KMS-11 (cell line): ENCODE data around the gene ACOT12.

Source experiments
- H2AFZ ChIP-seq: fragments of 200-600 bp; sonication (generic); 2 replicates; pipeline ENCODE4 v1.6.1; 2016; ENCODE audit warnings: antibody characterized with exemption, mixed run types, low read depth
- H3K27ac ChIP-seq: fragments of 200-600 bp; sonication (generic); 2 replicates; pipeline ENCODE4 v1.6.1; 2016; ENCODE audit warnings: mild to moderate bottlenecking, mixed run types
- H3K27me3 ChIP-seq: fragments of 200-600 bp; sonication (generic); 2 replicates; pipeline ENCODE4 v1.6.1; 2017; ENCODE audit warnings: mild to moderate bottlenecking, low read depth, mixed run types, moderate library complexity; ENCODE audit not compliant: insufficient read depth
- H3K36me3 ChIP-seq: fragments of 200-600 bp; sonication (generic); 2 replicates; pipeline ENCODE4 v1.6.1; 2017; ENCODE audit warnings: mild to moderate bottlenecking, mixed run types; ENCODE audit not compliant: insufficient read depth
- H3K4me1 ChIP-seq: fragments of 200-600 bp; sonication (generic); 2 replicates; pipeline ENCODE4 v1.6.1; 2016; ENCODE audit warnings: mild to moderate bottlenecking, low read depth, mixed run types; ENCODE audit not compliant: poor library complexity, severe bottlenecking
- H3K4me2 ChIP-seq: fragments of 200-600 bp; sonication (generic); 2 replicates; pipeline ENCODE4 v1.7.0; 2016; ENCODE audit warnings: mild to moderate bottlenecking, mixed run types
- H3K4me3 ChIP-seq: fragments of 200-600 bp; sonication (generic); IDR thresholded peaks from 2 replicates; pipeline ENCODE4 v1.6.1; 2017; ENCODE audit warnings: low read depth, low read length, mixed read lengths; ENCODE audit not compliant: insufficient read depth
- H3K79me2 ChIP-seq: fragments of 200-600 bp; sonication (generic); 2 replicates; pipeline ENCODE4 v1.6.1; 2016; ENCODE audit warnings: low read depth, mixed run types; ENCODE audit not compliant: insufficient read depth
- H3K9ac ChIP-seq: fragments of 200-600 bp; sonication (generic); 2 replicates; pipeline ENCODE4 v1.6.1; 2016; ENCODE audit warnings: mild to moderate bottlenecking, mixed run types
- H4K20me1 ChIP-seq: fragments of 200-600 bp; sonication (generic); 2 replicates; pipeline ENCODE4 v1.6.1; 2016; ENCODE audit warnings: mild to moderate bottlenecking, mixed run types; ENCODE audit not compliant: insufficient read depth
- TF ChIP-seq, protein P1 (sequence below): fragments of 200-600 bp; sonication (generic); conservative IDR thresholded peaks from 2 replicates; pipeline ENCODE4 v1.6.1; 2017; ENCODE audit warnings: low read depth, mild to moderate bottlenecking, antibody characterized with exemption, low read length, moderate library complexity, mixed read lengths

ACOT12 gene

DNA sequence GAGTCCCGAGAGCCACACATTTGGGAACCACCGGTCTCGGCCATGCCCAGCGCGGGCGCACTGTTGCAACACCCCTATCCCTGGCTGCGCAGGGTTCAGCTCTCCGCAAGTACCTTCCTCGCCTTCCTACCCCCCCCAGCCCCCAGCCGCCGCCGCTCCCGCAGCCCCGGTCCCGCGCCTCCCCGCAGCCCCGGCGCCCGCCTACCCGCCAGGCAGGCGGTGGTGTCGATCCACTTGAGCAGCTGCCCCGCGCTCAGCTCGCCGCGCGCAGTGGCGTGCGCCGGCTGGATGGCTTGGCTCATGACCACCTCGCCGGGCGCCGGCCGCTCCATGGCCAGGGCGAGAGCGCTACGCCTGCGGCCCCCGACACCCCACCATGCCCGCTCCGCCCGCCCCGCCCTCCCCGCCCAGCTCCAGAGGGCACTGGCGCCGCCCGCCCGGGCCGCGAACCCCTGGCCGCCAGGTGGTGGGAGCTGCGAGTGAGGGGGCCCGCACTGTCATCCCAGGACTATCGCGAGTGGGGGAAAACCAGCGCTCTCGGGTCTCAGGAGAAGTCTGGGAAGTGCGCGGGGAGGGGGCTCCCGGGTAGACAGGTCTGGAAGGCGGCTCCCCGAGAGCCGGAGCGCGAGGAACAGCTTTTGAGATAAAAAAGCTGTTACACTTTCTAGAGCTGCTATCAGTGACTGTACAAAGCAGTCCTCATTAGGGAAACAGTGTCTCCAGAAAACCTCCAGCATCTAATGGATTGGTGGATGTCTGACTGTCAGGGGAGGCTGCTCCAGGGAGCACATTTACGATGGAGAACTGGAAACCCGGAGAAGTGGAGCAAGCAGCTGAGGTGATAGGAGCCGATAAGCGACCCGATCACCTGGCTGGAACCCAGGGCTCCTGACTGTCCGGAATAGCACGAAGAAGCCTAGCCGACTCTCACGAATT, at the start of gene ACOT12:
ACOT12 (minus strand) TSS at position 352 of the 936 bp plus-strand sequence; CDS start at position 332, 20 bp downstream.
- H3K4me2 ChIP-seq: no peak within 1 kb of the TSS
- no peak within 1 kb of the TSS for H2AFZ ChIP-seq
- TF ChIP-seq, protein P1, sequence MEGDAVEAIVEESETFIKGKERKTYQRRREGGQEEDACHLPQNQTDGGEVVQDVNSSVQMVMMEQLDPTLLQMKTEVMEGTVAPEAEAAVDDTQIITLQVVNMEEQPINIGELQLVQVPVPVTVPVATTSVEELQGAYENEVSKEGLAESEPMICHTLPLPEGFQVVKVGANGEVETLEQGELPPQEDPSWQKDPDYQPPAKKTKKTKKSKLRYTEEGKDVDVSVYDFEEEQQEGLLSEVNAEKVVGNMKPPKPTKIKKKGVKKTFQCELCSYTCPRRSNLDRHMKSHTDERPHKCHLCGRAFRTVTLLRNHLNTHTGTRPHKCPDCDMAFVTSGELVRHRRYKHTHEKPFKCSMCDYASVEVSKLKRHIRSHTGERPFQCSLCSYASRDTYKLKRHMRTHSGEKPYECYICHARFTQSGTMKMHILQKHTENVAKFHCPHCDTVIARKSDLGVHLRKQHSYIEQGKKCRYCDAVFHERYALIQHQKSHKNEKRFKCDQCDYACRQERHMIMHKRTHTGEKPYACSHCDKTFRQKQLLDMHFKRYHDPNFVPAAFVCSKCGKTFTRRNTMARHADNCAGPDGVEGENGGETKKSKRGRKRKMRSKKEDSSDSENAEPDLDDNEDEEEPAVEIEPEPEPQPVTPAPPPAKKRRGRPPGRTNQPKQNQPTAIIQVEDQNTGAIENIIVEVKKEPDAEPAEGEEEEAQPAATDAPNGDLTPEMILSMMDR: no peak
- no peaks in the 10 kb centered on the region for H3K4me1 ChIP-seq
- no peaks in the 10 kb centered on the region for H3K36me3 ChIP-seq
- no peaks in the 10 kb centered on the region for H3K27me3 ChIP-seq
- H3K9ac ChIP-seq: no peak within 1 kb of the TSS
- no peak within 1 kb of the TSS for H3K4me3 ChIP-seq
- no peaks in the 10 kb centered on the region for H3K79me2 ChIP-seq
- no peak within 1 kb of the TSS for H3K27ac ChIP-seq
- no peaks in the 10 kb centered on the region for H4K20me1 ChIP-seq

DNA sequence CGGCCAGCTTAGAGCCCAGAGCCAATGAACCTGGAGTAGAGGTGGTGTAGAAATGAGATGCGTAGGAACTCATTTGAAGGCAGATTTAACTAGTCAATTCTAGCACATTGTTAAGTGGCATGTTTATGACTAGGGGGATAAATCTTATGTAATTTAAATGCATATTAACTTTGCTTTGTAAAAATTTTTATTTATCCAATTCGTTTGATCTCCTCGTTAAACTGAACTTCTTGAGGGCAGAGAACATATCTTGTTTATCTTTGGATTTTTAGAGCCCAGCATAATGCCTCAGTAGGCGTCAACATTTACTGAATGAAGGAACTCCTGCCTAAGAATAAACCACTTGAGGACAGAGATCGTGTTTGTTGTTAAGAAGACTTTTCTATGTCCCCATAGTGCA, 41.1 kb upstream of the ACOT12 start:
- no peaks in the 10 kb centered on the region for H3K4me1 ChIP-seq
- H3K4me3 ChIP-seq: no peak overlapping the region
- H3K79me2 ChIP-seq: no peaks in the 10 kb centered on the region

DNA sequence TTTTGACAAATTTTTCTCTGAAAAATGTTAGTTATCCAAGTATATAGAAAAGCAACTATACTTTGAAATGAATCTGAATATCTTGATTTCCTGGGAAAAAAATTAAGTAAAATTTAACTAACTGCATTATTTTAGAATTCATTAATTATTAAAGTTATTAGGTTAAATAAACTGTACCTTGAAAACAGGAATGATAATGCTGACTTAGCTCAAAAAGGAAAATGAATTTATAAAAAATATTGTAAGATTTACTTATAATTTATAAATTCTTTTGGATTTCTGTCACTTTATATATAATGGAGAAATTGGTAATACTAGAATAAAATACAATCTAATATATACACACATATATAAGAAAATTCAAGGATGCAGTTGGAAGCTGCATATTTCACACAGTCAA, 36.1 kb upstream of the ACOT12 start:
- Histone ChIP-seq H3K4me1 (peaks cover 7% of the 10 kb centered on the region), H3K36me3 (no peaks in the 10 kb centered on the region), H2AFZ (no peak overlapping the region), H4K20me1 (no peaks in the 10 kb centered on the region), H3K27ac (no peak overlapping the region), H3K27me3 (no peaks in the 10 kb centered on the region), H3K9ac (no peak overlapping the region), H3K4me2 (no peak overlapping the region), H3K4me3 (no peak overlapping the region), H3K79me2 (no peaks in the 10 kb centered on the region)
- TF ChIP-seq, protein P1: no peak

More for the DNA sequence above, 41.1 kb upstream of the ACOT12 start:
- TF ChIP-seq, protein P1: no peak
- Histone ChIP-seq H4K20me1 (no peaks in the 10 kb centered on the region), H3K4me2 (no peak overlapping the region), H3K9ac (no peak overlapping the region), H3K36me3 (0 out of 2 replicates have a peak, but pooled peaks cover 3% of the 10 kb centered on the region), H2AFZ (no peak overlapping the region), H3K27me3 (no peaks in the 10 kb centered on the region), H3K27ac (no peak overlapping the region)

DNA sequence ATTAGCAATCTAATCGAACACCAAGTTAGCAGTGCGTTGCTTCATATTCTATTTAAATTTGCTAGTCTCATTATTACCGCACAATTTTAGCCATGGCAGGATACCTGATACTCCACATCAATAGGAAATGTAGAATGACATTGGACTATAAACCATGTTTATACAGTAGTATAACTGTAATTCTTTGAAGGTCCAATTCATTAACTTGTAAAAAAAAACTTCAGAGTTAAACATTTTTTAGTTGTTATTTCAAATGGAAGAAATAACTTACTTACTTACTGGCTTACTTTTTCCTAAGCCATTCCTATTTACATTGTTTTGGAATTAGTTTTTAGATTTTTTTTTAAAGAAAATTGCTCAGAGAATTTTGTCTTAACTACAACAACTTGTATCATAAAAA, 35.4 kb upstream of the ACOT12 start:
- no peak overlapping the region for H3K27ac ChIP-seq
- H4K20me1 ChIP-seq: no peaks in the 10 kb centered on the region
- H3K4me1 ChIP-seq: peaks cover 7% of the 10 kb centered on the region
- no peak overlapping the region for H3K4me3 ChIP-seq
- H3K9ac ChIP-seq: no peak overlapping the region
- H3K27me3 ChIP-seq: no peaks in the 10 kb centered on the region
- H3K4me2 ChIP-seq: no peak overlapping the region
- no peaks in the 10 kb centered on the region for H3K79me2 ChIP-seq
- H3K36me3 ChIP-seq: no peaks in the 10 kb centered on the region
- TF ChIP-seq, protein P1: no peak
- no peak overlapping the region for H2AFZ ChIP-seq
